ENCODE data around the gene ATP2C1. TPM values are rescaled to one million over a fixed set of nuclear protein-coding genes. Genes with fewer than 3 reads are reported as not detected.

Gene ATP2C1
- total and polyA plus RNA-seq, 2 of the 4 experiments (the other 2 are of a cell fraction), result 41.4 to 50.2 TPM

GRCh38 chr3:130903412-130903908, 9.6 kb downstream of the ATP2C1 start:
- peaks cover 7% of the 10 kb centered on the region; the same call in 1 of the 2 replicates for H3K9me1 ChIP-seq (ENCODE audit: insufficient read depth, low read length)
- H2BK20ac ChIP-seq (ENCODE audit: low read depth, low read length), result no peak overlapping the region
- H3K18ac ChIP-seq (ENCODE audit: low read depth, low read length), result no peak overlapping the region
- CTCF ChIA-PET, result no interaction called here
- no peak overlapping the region for H4K8ac ChIP-seq (ENCODE audit: low read depth in 2 of 2, low read length in 2 of 2)
- in situ Hi-C loops (cut with MboI; ENCODE audit: low sequenced_read_pairs) (no loop called here), intact Hi-C loops (cut with micrococcal nuclease) (loop anchor here (5.0 kb wide), 1 partner anchor 49 kb away; no protein-coding TSS in a partner anchor), dilution Hi-C loops (cut with HindIII; ENCODE audit: low sequenced_read_pairs, unreplicated experiment) (no loop called here)
- H3K79me1 ChIP-seq (ENCODE audit: low read depth in 1 of 2, low read length in 2 of 2), result peaks cover 8 to 59% of the 10 kb centered on the region in 2 experiments; a peak in 3 of 4 replicates
- H2BK5ac ChIP-seq (ENCODE audit: low read depth, low read length, poor library complexity, severe bottlenecking), result no peak overlapping the region
- H2BK15ac ChIP-seq (ENCODE audit: low read depth, low read length), result no peak overlapping the region
- H4K20me1 ChIP-seq (ENCODE audit: insufficient read depth, low read length), result peaks cover 37% of the 10 kb centered on the region
- H3K4me1 ChIP-seq (ENCODE audit: control insufficient read depth, insufficient read depth, low read length), result peaks cover 3% of the 10 kb centered on the region
- WGBS, 2 experiments (ENCODE audit: extremely low coverage in 2 of 2, insufficient read length in 1 of 2), result no CpG with 5 or more reads among the region's 1 CpG
- H4K5ac ChIP-seq (ENCODE audit: low read depth, low read length), result no peak overlapping the region
- H2AK9ac ChIP-seq (replicated peaks; ENCODE audit: low read depth, low read length, poor library complexity), result no peak overlapping the region
- TF ChIP-seq POLR2A (IDR thresholded peaks at IDR 0.05; ENCODE audit: low read depth, low read length) (no peak), MAZ (IDR thresholded peaks at IDR 0.05; ENCODE audit: borderline replicate concordance, low read depth, low read length) (no peak), CHD1 (IDR thresholded peaks at IDR 0.05; ENCODE audit: low read depth, low read length) (no peak), MXI1 (IDR thresholded peaks at IDR 0.05; ENCODE audit: borderline replicate concordance, low read depth, low read length) (no peak), RCOR1 (IDR thresholded peaks at IDR 0.05; ENCODE audit: insufficient replicate concordance, low read length) (no peak), MAFK (IDR thresholded peaks at IDR 0.05; ENCODE audit: low read depth, low read length) (no peak), CEBPB (IDR thresholded peaks at IDR 0.05; ENCODE audit: low read depth, low read length) (no peak)
- H3K4ac ChIP-seq (ENCODE audit: low read depth, low read length), result no peak overlapping the region
- no peak for DNase-seq
- no peak overlapping the region for H3K56ac ChIP-seq (ENCODE audit: extremely low read depth, insufficient read depth, low read length)
- POLR2A ChIA-PET (ENCODE audit: unreplicated experiment), result no interaction called here
- no peaks in the 10 kb centered on the region for H3K27me3 ChIP-seq (ENCODE audit: control insufficient read depth, insufficient read depth, low read length)
- no peak overlapping the region for H3K14ac ChIP-seq (replicated peaks; ENCODE audit: low read depth, low read length)
- no peaks in the 10 kb centered on the region for H3K36me3 ChIP-seq (ENCODE audit: control insufficient read depth, insufficient read depth, low read length)
- H4K91ac ChIP-seq (ENCODE audit: insufficient read depth, low read depth, low read length), result no peak overlapping the region
- H2AFZ ChIP-seq (replicated peaks; ENCODE audit: low read length, poor library complexity), result no peak overlapping the region
- no peak overlapping the region for H2BK120ac ChIP-seq (ENCODE audit: low read depth, low read length)
- no peak overlapping the region for H3K27ac ChIP-seq (ENCODE audit: insufficient read depth, low read length)
- no TSS peak for BruUV-seq (replicated peaks)
- H3K4me2 ChIP-seq (ENCODE audit: low read depth, low read length), result no peak overlapping the region
- no peak for ATAC-seq (ENCODE audit: low read depth)
- H3K9ac ChIP-seq (ENCODE audit: low read depth, low read length), result no peak overlapping the region
- no peaks in the 10 kb centered on the region for H3K9me3 ChIP-seq (ENCODE audit: control insufficient read depth, insufficient read depth, low read length)
- H3K23ac ChIP-seq (ENCODE audit: low read depth, low read length), result no peak overlapping the region
- H2AK5ac ChIP-seq (ENCODE audit: low read depth, low read length), result no peak overlapping the region
- no peak overlapping the region for H3K4me3 ChIP-seq (ENCODE audit: insufficient read depth, low read depth, low read length)

All from IMR-90 (cell line).